Colonic mucosa (tissue), 4 donors: ENCODE measurements around the gene ZIC5. TPM values are rescaled to one million over a fixed set of nuclear protein-coding genes. Genes with fewer than 3 reads are reported as not detected.
A peak's percentile ranks its signal among the peaks of the same experiment; 100 is the strongest.

Experiments used
- DNase-seq: peaks from one replicate; pipeline ENCODE4 v3.0.0-alpha.2; 2020
- H3K27ac ChIP-seq: fragments of 200-600 bp; one replicate; pipeline ENCODE4 v1.8.0; 2021
- H3K27me3 ChIP-seq: fragments of 200-600 bp; one replicate; pipeline ENCODE4 v1.8.0; 2021
- H3K36me3 ChIP-seq: fragments of 200-600 bp; one replicate; pipeline ENCODE4 v1.8.0; 2021
- H3K4me1 ChIP-seq: fragments of 200-600 bp; one replicate; pipeline ENCODE4 v1.8.0; 2021; ENCODE audit warnings: mild to moderate bottlenecking
- H3K4me3 ChIP-seq: fragments of 200-600 bp; one replicate; pipeline ENCODE4 v1.8.0; 2021
- H3K9ac ChIP-seq, 2 donors: one replicate each; pipeline ENCODE4 v1.7.0; 2013; ENCODE audit warnings: control low read depth in 2 of 2, low read depth in 2 of 2, low read length in 2 of 2
- H3K9me3 ChIP-seq: fragments of 200-600 bp; one replicate; pipeline ENCODE4 v1.8.0; 2021
- CTCF ChIP-seq: fragments of 200-600 bp; IDR thresholded peaks from one replicate; pipeline ENCODE4 v1.8.0; 2022; ENCODE audit warnings: antibody characterized with exemption, mild to moderate bottlenecking
- intact Hi-C: fragments of 100-400 bp; cut with DNase I; formaldehyde crosslinking; loops from one replicate; pipeline ENCODE4 v1.14.1; 2022
- total RNA-seq, 2 donors: library from RNA; stranded (reverse); fragmentation: NEBNext Ultra II Directional in 1 of 2; extraction: Animal tissue kit (Norgen Biotek cat#: 25700) in 1 of 2; gene quantifications; one replicate each; pipeline ENCODE4 v1.2.1, GENCODE V29; 2021
- donor health status: healthy.
- donor health status: DM: no; HTN: no; CAD: no.
- donor health status: DM: no; HTN: no; CAD: no.

ZIC5 gene
- total RNA-seq, 2 donors from 2014 or later: 0.10 TPM; not detected in 1

- TF ChIP-seq CTCF: no peak
- Histone ChIP-seq H3K4me1 (peaks cover 6% of the 10 kb centered on the region), H3K27me3 (peaks cover 95% of the 10 kb centered on the region), H3K4me3 (no peak overlapping the region), H3K9me3 (no peaks in the 10 kb centered on the region), H3K36me3 (no peaks in the 10 kb centered on the region), H3K9ac (no peak overlapping the region), H3K27ac (no peak overlapping the region)
- intact Hi-C loops: no loop called here
- peak; percentile 24 for DNase-seq
Measured at GRCh38 chr13:99978799-99979452, 7.4 kb upstream of the ZIC5 start.

GRCh38 chr13:99977912-99978798, 6.6 kb upstream of the ZIC5 start:
- DNase-seq: peak; percentile 17
- intact Hi-C loops: no loop called here

GRCh38 chr13:99977334-99977911, 5.9 kb upstream of the ZIC5 start:
- Histone ChIP-seq H3K9me3 (no peaks in the 10 kb centered on the region), H3K27ac (no peak overlapping the region), H3K4me3 (no peak overlapping the region), H3K27me3 (peaks cover 95% of the 10 kb centered on the region), H3K9ac (no peak overlapping the region), H3K36me3 (no peaks in the 10 kb centered on the region), H3K4me1 (peaks cover 6% of the 10 kb centered on the region)
- intact Hi-C loops: no loop called here
- DNase-seq: no peak
- no peak for TF ChIP-seq CTCF

More at GRCh38 chr13:99977912-99978798, 6.6 kb upstream of the ZIC5 start:
- Histone ChIP-seq H3K9me3 (no peaks in the 10 kb centered on the region), H3K36me3 (no peaks in the 10 kb centered on the region), H3K4me1 (peaks cover 6% of the 10 kb centered on the region), H3K27me3 (peaks cover 95% of the 10 kb centered on the region), H3K9ac (no peak overlapping the region), H3K4me3 (no peak overlapping the region), H3K27ac (no peak overlapping the region)
- no peak for TF ChIP-seq CTCF

- no peak for TF ChIP-seq CTCF
- Histone ChIP-seq H3K9ac (no peak overlapping the region), H3K4me3 (no peak overlapping the region), H3K9me3 (no peaks in the 10 kb centered on the region), H3K27me3 (peaks cover 95% of the 10 kb centered on the region), H3K36me3 (no peaks in the 10 kb centered on the region), H3K27ac (no peak overlapping the region), H3K4me1 (peaks cover 6% of the 10 kb centered on the region)
- intact Hi-C loops: no loop called here
- DNase-seq: no peak
Measured at GRCh38 chr13:99976575-99976974, 5.0 kb upstream of the ZIC5 start.

GRCh38 chr13:99975626-99976025, 4.1 kb upstream of the ZIC5 start:
- peaks cover 6% of the 10 kb centered on the region for H3K4me1 ChIP-seq
- H3K27ac ChIP-seq: no peak overlapping the region
- H3K9ac ChIP-seq: no peak overlapping the region
- no peaks in the 10 kb centered on the region for H3K36me3 ChIP-seq
- TF ChIP-seq CTCF: no peak
- H3K27me3 ChIP-seq: peaks cover 97% of the 10 kb centered on the region
- H3K4me3 ChIP-seq: no peak overlapping the region
- intact Hi-C loops: no loop called here
- H3K9me3 ChIP-seq: no peaks in the 10 kb centered on the region
- DNase-seq: no peak
